HEK293 (cell line): Measurements from ENCODE around the gene CA10.

Experiments used
- CTCF ChIA-PET: fragments of 350-600 bp; formaldehyde crosslinking; extraction: SDS; loops from one replicate; lab custom pipeline; 2021; ENCODE audit warnings: antibody characterized with exemption; lab: Yijun Ruan, JAX
- POLR2A ChIA-PET: fragments of 300-600 bp; formaldehyde crosslinking; extraction: SDS; loops from one replicate; lab custom pipeline; 2020; ENCODE audit warnings: antibody characterized with exemption, inconsistent platforms; lab: Yijun Ruan, JAX
- H3K27ac ChIP-seq: fragments of 200-500 bp; sonication (Bioruptor generic); 2 replicates; pipeline ENCODE4 v1.5.1; 2014; ENCODE audit warnings: low read depth, low read length, control low read depth, inconsistent platforms; ENCODE audit errors: extremely low read depth
- H3K36me3 ChIP-seq, 2 experiments: fragments of 200-500 bp in 1 of 2; sonication (Bioruptor generic) in 1 of 2; 1 replicate in 1 of 2; 2 replicates in 1 of 2; pipeline ENCODE4 v1.5.1; 2014 to 2017; ENCODE audit warnings: inconsistent platforms in 2 of 2, low read length in 2 of 2; ENCODE audit not compliant: control insufficient read depth in 2 of 2, insufficient read depth in 1 of 2
- H3K4me1 ChIP-seq: fragments of 200-500 bp; sonication (Bioruptor generic); 2 replicates; pipeline ENCODE4 v1.5.1; 2014; ENCODE audit warnings: mild to moderate bottlenecking, low read length, inconsistent platforms; ENCODE audit not compliant: control insufficient read depth, insufficient read depth
- H3K4me3 ChIP-seq: 2 replicates; pipeline ENCODE4 v1.5.1; 2011; ENCODE audit warnings: low read depth, mild to moderate bottlenecking, control low read depth, low read length, moderate library complexity
- H3K9me3 ChIP-seq: fragments of 200-500 bp; sonication (Bioruptor generic); 2 replicates; pipeline ENCODE4 v1.5.1; 2014; ENCODE audit warnings: low read depth, low read length, inconsistent platforms; ENCODE audit not compliant: control insufficient read depth, insufficient read depth
- HOXA7 ChIP-seq: sonication (generic); formaldehyde crosslinking; IDR thresholded peaks from 2 replicates; pipeline ENCODE4 v1.8.1; 2022; ENCODE audit warnings: missing genetic modification reagents, borderline replicate concordance
- KLF8 ChIP-seq: fragments of 450-650 bp; formaldehyde crosslinking; IDR thresholded peaks from 2 replicates; pipeline ENCODE4 v1.5.1; 2016; ENCODE audit warnings: missing biosample characterization, missing genetic modification characterization
- OVOL3 ChIP-seq: fragments of 450-650 bp; formaldehyde crosslinking; IDR thresholded peaks from 2 replicates; pipeline ENCODE4 v1.5.1; 2016; ENCODE audit warnings: missing biosample characterization, missing genetic modification characterization
- RBAK ChIP-seq: fragments of 450-650 bp; formaldehyde crosslinking; IDR thresholded peaks from 2 replicates; pipeline ENCODE4 v1.5.1; 2016; ENCODE audit warnings: missing biosample characterization, missing genetic modification characterization
- SETDB1 ChIP-seq: IDR thresholded peaks from one replicate; pipeline ENCODE4 v1.6.1; 2017; ENCODE audit warnings: mild to moderate bottlenecking, low read length, moderate library complexity, mixed read lengths; ENCODE audit not compliant: insufficient read length
- SP2 ChIP-seq: fragments of 450-650 bp; formaldehyde crosslinking; IDR thresholded peaks from 2 replicates; pipeline ENCODE4 v1.5.1; 2016; ENCODE audit warnings: missing biosample characterization, missing genetic modification characterization
- ZFP69B ChIP-seq: fragments of 450-650 bp; formaldehyde crosslinking; IDR thresholded peaks from 2 replicates; pipeline ENCODE4 v1.5.1; 2016; ENCODE audit warnings: missing biosample characterization, missing genetic modification characterization
- ZNF169 ChIP-seq: fragments of 450-650 bp; formaldehyde crosslinking; IDR thresholded peaks from 2 replicates; pipeline ENCODE4 v1.5.1; 2016; ENCODE audit warnings: missing biosample characterization, missing genetic modification characterization
- ZNF175 ChIP-seq: fragments of 450-650 bp; formaldehyde crosslinking; IDR thresholded peaks from 2 replicates; pipeline ENCODE4 v1.5.1; 2016; ENCODE audit warnings: missing biosample characterization, missing genetic modification characterization
- ZNF248 ChIP-seq: fragments of 450-650 bp; formaldehyde crosslinking; IDR thresholded peaks from 2 replicates; pipeline ENCODE4 v1.5.1; 2017; ENCODE audit warnings: missing biosample characterization, missing genetic modification characterization
- ZNF518A ChIP-seq: fragments of 450-650 bp; formaldehyde crosslinking; conservative IDR thresholded peaks from 2 replicates; pipeline ENCODE4 v1.5.1; 2016; ENCODE audit warnings: low read depth, missing biosample characterization, missing genetic modification characterization
- ZNF585B ChIP-seq: fragments of 450-650 bp; formaldehyde crosslinking; IDR thresholded peaks from 2 replicates; pipeline ENCODE4 v1.5.1; 2016; ENCODE audit warnings: missing biosample characterization, missing genetic modification characterization
- ZNF677 ChIP-seq: fragments of 450-650 bp; IDR thresholded peaks from 2 replicates; pipeline ENCODE4 v1.5.0; 2018; ENCODE audit warnings: missing biosample characterization, mild to moderate bottlenecking, missing genetic modification characterization, moderate library complexity
- TF ChIP-seq, protein P1 (sequence below): fragments of 450-650 bp; formaldehyde crosslinking; IDR thresholded peaks from 2 replicates; pipeline ENCODE4 v1.5.1; 2016; ENCODE audit warnings: missing biosample characterization, missing genetic modification characterization, low read depth
- TF ChIP-seq, protein P2 (sequence below): fragments of 450-650 bp; formaldehyde crosslinking; IDR thresholded peaks from 2 replicates; pipeline ENCODE4 v1.5.0; 2017; ENCODE audit warnings: missing biosample characterization, missing genetic modification characterization, borderline replicate concordance
- TF ChIP-seq, protein P3 (sequence below): fragments of 450-650 bp; formaldehyde crosslinking; optimal IDR thresholded peaks from 2 replicates; pipeline ENCODE3; 2016; ENCODE audit warnings: missing biosample characterization, mild to moderate bottlenecking, missing genetic modification characterization
- TF ChIP-seq, protein P4 (sequence below): fragments of 450-650 bp; formaldehyde crosslinking; IDR thresholded peaks from 2 replicates; pipeline ENCODE4 v1.5.1; 2016; ENCODE audit warnings: missing biosample characterization, missing genetic modification characterization
- TF ChIP-seq, protein P5 (sequence below): fragments of 450-650 bp; formaldehyde crosslinking; IDR thresholded peaks from 2 replicates; pipeline ENCODE4 v1.5.1; 2017; ENCODE audit warnings: missing biosample characterization, missing genetic modification characterization

The CA10 gene

GRCh38 chr17:51595826-51596398, 562.6 kb downstream of the CA10 start (continued):
- TF ChIP-seq ZNF518A = no peak
- no peak for TF ChIP-seq RBAK (tag by site-specific recombination)
- no peak for TF ChIP-seq OVOL3 (tag by site-specific recombination)
- TF ChIP-seq, protein P1, sequence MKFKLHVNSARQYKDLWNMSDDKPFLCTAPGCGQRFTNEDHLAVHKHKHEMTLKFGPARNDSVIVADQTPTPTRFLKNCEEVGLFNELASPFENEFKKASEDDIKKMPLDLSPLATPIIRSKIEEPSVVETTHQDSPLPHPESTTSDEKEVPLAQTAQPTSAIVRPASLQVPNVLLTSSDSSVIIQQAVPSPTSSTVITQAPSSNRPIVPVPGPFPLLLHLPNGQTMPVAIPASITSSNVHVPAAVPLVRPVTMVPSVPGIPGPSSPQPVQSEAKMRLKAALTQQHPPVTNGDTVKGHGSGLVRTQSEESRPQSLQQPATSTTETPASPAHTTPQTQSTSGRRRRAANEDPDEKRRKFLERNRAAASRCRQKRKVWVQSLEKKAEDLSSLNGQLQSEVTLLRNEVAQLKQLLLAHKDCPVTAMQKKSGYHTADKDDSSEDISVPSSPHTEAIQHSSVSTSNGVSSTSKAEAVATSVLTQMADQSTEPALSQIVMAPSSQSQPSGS = no peak
- no peak for TF ChIP-seq ZNF169 (tag by site-specific recombination)
- TF ChIP-seq, protein P2, sequence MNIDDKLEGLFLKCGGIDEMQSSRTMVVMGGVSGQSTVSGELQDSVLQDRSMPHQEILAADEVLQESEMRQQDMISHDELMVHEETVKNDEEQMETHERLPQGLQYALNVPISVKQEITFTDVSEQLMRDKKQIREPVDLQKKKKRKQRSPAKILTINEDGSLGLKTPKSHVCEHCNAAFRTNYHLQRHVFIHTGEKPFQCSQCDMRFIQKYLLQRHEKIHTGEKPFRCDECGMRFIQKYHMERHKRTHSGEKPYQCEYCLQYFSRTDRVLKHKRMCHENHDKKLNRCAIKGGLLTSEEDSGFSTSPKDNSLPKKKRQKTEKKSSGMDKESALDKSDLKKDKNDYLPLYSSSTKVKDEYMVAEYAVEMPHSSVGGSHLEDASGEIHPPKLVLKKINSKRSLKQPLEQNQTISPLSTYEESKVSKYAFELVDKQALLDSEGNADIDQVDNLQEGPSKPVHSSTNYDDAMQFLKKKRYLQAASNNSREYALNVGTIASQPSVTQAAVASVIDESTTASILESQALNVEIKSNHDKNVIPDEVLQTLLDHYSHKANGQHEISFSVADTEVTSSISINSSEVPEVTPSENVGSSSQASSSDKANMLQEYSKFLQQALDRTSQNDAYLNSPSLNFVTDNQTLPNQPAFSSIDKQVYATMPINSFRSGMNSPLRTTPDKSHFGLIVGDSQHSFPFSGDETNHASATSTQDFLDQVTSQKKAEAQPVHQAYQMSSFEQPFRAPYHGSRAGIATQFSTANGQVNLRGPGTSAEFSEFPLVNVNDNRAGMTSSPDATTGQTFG = no peak
- no peak for TF ChIP-seq SP2 (tag by site-specific recombination)

DNA sequence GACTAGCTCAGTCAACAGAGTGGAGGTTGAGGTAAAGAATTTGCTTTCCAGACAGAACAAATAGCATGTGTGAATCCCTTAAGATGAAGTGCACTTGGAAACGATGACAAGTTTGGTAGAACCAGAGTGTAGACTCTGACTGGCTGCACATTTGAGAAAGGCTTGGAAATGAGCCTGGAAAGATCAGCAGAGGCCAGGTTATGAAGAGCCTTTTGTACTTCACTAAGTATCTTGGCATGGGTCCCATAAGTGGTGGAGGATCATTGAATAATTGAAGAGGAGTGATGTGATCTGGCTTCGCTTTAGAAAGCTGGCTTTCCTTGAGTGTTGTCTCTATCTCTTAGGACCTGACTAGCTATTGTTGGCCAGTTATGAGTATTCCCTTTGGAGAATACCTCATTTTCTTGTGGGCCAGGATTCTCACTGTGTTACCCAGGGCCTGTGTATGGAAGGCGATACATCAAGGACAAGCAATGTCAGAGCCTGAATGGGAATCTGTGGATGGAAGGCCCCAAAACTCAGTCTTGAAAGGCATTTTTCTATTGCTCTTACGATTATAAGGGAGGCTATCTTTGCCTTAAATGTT, 568.4 kb downstream of the CA10 start:
- peaks cover 2% of the 10 kb centered on the region; the same call in 1 of the 2 replicates for H3K9me3 ChIP-seq
- no peak for TF ChIP-seq ZNF677 (tag by site-specific recombination)
- POLR2A ChIA-PET = no interaction called here
- H3K4me1 ChIP-seq = no peaks in the 10 kb centered on the region
- H3K27ac ChIP-seq = no peak overlapping the region
- CTCF ChIA-PET = interaction anchor here (0.5 to 1.7 kb wide), 8 partner anchors 10 to 258 kb away, joined by 3 to 4 read pairs (median 3); no protein-coding TSS in a partner anchor
- no peaks in the 10 kb centered on the region for H3K36me3 ChIP-seq
- H3K4me3 ChIP-seq = no peak overlapping the region

- ChIA-PET POLR2A (no interaction called here), CTCF (interaction anchor here (0.5 to 1.4 kb wide), 2 partner anchors 216 to 586 kb away, joined by 4 to 5 read pairs; no protein-coding TSS in a partner anchor)
- no peaks in the 10 kb centered on the region for H3K36me3 ChIP-seq
- no peak overlapping the region for H3K4me3 ChIP-seq
- H3K9me3 ChIP-seq = peaks cover 2% of the 10 kb centered on the region; the same call in 1 of the 2 replicates
- H3K4me1 ChIP-seq = no peaks in the 10 kb centered on the region
- no peak overlapping the region for H3K27ac ChIP-seq
- TF ChIP-seq ZNF585B (no peak), ZNF248 (tag by site-specific recombination) (no peak), SETDB1 (no peak), ZNF175 (tag by site-specific recombination) (no peak), KLF8 (tag by site-specific recombination) (no peak), ZFP69B (no peak), HOXA7 (CRISPR knock-in tag) (no peak), SP2 (tag by site-specific recombination) (no peak)
- TF ChIP-seq, protein P3, sequence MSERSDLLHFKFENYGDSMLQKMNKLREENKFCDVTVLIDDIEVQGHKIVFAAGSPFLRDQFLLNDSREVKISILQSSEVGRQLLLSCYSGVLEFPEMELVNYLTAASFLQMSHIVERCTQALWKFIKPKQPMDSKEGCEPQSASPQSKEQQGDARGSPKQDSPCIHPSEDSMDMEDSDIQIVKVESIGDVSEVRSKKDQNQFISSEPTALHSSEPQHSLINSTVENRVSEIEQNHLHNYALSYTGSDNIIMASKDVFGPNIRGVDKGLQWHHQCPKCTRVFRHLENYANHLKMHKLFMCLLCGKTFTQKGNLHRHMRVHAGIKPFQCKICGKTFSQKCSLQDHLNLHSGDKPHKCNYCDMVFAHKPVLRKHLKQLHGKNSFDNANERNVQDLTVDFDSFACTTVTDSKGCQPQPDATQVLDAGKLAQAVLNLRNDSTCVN (tag by site-specific recombination) = no peak
- TF ChIP-seq, protein P1 = no peak
- TF ChIP-seq, protein P4, sequence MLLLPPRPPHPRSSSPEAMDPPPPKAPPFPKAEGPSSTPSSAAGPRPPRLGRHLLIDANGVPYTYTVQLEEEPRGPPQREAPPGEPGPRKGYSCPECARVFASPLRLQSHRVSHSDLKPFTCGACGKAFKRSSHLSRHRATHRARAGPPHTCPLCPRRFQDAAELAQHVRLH (tag by site-specific recombination) = no peak
- TF ChIP-seq, protein P5, sequence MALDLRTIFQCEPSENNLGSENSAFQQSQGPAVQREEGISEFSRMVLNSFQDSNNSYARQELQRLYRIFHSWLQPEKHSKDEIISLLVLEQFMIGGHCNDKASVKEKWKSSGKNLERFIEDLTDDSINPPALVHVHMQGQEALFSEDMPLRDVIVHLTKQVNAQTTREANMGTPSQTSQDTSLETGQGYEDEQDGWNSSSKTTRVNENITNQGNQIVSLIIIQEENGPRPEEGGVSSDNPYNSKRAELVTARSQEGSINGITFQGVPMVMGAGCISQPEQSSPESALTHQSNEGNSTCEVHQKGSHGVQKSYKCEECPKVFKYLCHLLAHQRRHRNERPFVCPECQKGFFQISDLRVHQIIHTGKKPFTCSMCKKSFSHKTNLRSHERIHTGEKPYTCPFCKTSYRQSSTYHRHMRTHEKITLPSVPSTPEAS (tag by site-specific recombination) = no peak
These were observed 570.5 kb downstream of the CA10 start for GRCh38 chr17:51588063-51588462.
